IMR-90 (cell line): Measurements from ENCODE around the gene GPR39. TPM values are rescaled to one million over a fixed set of nuclear protein-coding genes. Genes with fewer than 3 reads are reported as not detected.
A peak's percentile ranks its signal among the peaks of the same experiment; 100 is the strongest.

ENCODE experiments used
- ATAC-seq: fragments of 200-7000 bp; cut with Tn5 transposase; 2 replicates; pipeline ENCODE4 v1.9.1; 2020; ENCODE audit warnings: low read depth, mild to moderate bottlenecking, moderate library complexity
- BruUV-seq: library from RNA; stranded (reverse); fragments of 400-500 nt; replicated peaks from 2 replicates; lab custom pipeline; 2021; lab: Mats Ljungman, UMichigan
- CTCF ChIA-PET: fragments of 300-600 bp; formaldehyde crosslinking; extraction: SDS; loops from one replicate; lab custom pipeline; 2021; ENCODE audit warnings: antibody characterized with exemption; lab: Yijun Ruan, JAX
- POLR2A ChIA-PET: fragments of 300-600 bp; sonication (Branson Sonifier 250); formaldehyde crosslinking; loops from one replicate; lab custom pipeline; 2022; ENCODE audit warnings: antibody characterized with exemption; ENCODE audit not compliant: unreplicated experiment; lab: Charles Lee
- DNase-seq: peaks from one replicate; pipeline ENCODE4 v3.0.0; 2013
- H2AFZ ChIP-seq: replicated peaks from 2 replicates; pipeline ENCODE3; 2013; ENCODE audit warnings: low read length, mild to moderate bottlenecking; ENCODE audit not compliant: poor library complexity
- H2AK5ac ChIP-seq: 2 replicates; pipeline ENCODE4 v1.6.1; 2013; ENCODE audit warnings: low read depth, low read length, inconsistent platforms
- H2AK9ac ChIP-seq: replicated peaks from 2 replicates; pipeline ENCODE3; 2013; ENCODE audit warnings: mild to moderate bottlenecking, low read depth, low read length, moderate library complexity; ENCODE audit not compliant: poor library complexity
- H2BK120ac ChIP-seq: 2 replicates; pipeline ENCODE4 v1.6.1; 2013; ENCODE audit warnings: low read depth, low read length, inconsistent platforms
- H2BK15ac ChIP-seq: 3 replicates; pipeline ENCODE4 v1.6.1; 2013; ENCODE audit warnings: low read depth, low read length, inconsistent platforms
- H2BK20ac ChIP-seq: 2 replicates; pipeline ENCODE4 v1.6.1; 2013; ENCODE audit warnings: low read depth, mild to moderate bottlenecking, inconsistent platforms, low read length, moderate library complexity
- H2BK5ac ChIP-seq: 2 replicates; pipeline ENCODE4 v1.6.1; 2013; ENCODE audit warnings: mild to moderate bottlenecking, low read depth, low read length, inconsistent platforms; ENCODE audit not compliant: poor library complexity, severe bottlenecking
- H3K14ac ChIP-seq: replicated peaks from 2 replicates; pipeline ENCODE4 v1.6.1; 2013; ENCODE audit warnings: low read depth, low read length, inconsistent platforms
- H3K18ac ChIP-seq: 2 replicates; pipeline ENCODE4 v1.6.1; 2013; ENCODE audit warnings: low read depth, low read length, control low read depth
- H3K23ac ChIP-seq: 2 replicates; pipeline ENCODE4 v1.6.1; 2013; ENCODE audit warnings: low read depth, low read length, inconsistent platforms
- H3K27ac ChIP-seq: 2 replicates; pipeline ENCODE4 v1.5.1; 2013; ENCODE audit warnings: mild to moderate bottlenecking, control low read depth, low read length; ENCODE audit not compliant: insufficient read depth
- H3K27me3 ChIP-seq: 2 replicates; pipeline ENCODE4 v1.6.1; 2013; ENCODE audit warnings: low read length; ENCODE audit not compliant: control insufficient read depth, insufficient read depth
- H3K36me3 ChIP-seq: 2 replicates; pipeline ENCODE4 v1.6.1; 2013; ENCODE audit warnings: low read length, mixed read lengths; ENCODE audit not compliant: control insufficient read depth, insufficient read depth
- H3K4ac ChIP-seq: 2 replicates; pipeline ENCODE4 v1.6.1; 2013; ENCODE audit warnings: low read depth, low read length, inconsistent platforms
- H3K4me1 ChIP-seq: 2 replicates; pipeline ENCODE4 v1.6.1; 2013; ENCODE audit warnings: low read length, mixed read lengths; ENCODE audit not compliant: control insufficient read depth, insufficient read depth
- H3K4me2 ChIP-seq: 2 replicates; pipeline ENCODE4 v1.6.1; 2013; ENCODE audit warnings: low read depth, mild to moderate bottlenecking, control low read depth, low read length, moderate library complexity
- H3K4me3 ChIP-seq: 2 replicates; pipeline ENCODE4 v1.5.1; 2013; ENCODE audit warnings: low read depth, mild to moderate bottlenecking, control low read depth, low read length, moderate library complexity; ENCODE audit not compliant: insufficient read depth
- H3K56ac ChIP-seq: 2 replicates; pipeline ENCODE4 v1.6.1; 2013; ENCODE audit warnings: low read length, inconsistent platforms; ENCODE audit not compliant: insufficient read depth; ENCODE audit errors: extremely low read depth
- H3K79me1 ChIP-seq, 2 experiments: 2 replicates each; pipeline ENCODE4 v1.6.1; 2013; ENCODE audit warnings: low read length in 2 of 2, inconsistent platforms in 1 of 2, low read depth in 1 of 2
- H3K9ac ChIP-seq: 2 replicates; pipeline ENCODE4 v1.6.1; 2013; ENCODE audit warnings: low read depth, low read length, control low read depth
- H3K9me1 ChIP-seq: 2 replicates; pipeline ENCODE4 v1.6.1; 2013; ENCODE audit warnings: low read length, inconsistent platforms; ENCODE audit not compliant: insufficient read depth
- H3K9me3 ChIP-seq: 2 replicates; pipeline ENCODE4 v1.6.1; 2013; ENCODE audit warnings: low read length; ENCODE audit not compliant: control insufficient read depth, insufficient read depth
- H4K20me1 ChIP-seq: 2 replicates; pipeline ENCODE4 v1.6.1; 2013; ENCODE audit warnings: low read length, inconsistent platforms; ENCODE audit not compliant: insufficient read depth
- H4K5ac ChIP-seq: 2 replicates; pipeline ENCODE4 v1.6.1; 2013; ENCODE audit warnings: mild to moderate bottlenecking, low read depth, low read length, control low read depth
- H4K8ac ChIP-seq, 2 experiments: 2 replicates each; pipeline ENCODE4 v1.6.1; 2013; ENCODE audit warnings: low read depth in 2 of 2, low read length in 2 of 2, control low read depth in 1 of 2, inconsistent platforms in 1 of 2
- H4K91ac ChIP-seq: 2 replicates; pipeline ENCODE4 v1.6.1; 2013; ENCODE audit warnings: low read depth, low read length, inconsistent platforms; ENCODE audit not compliant: insufficient read depth
- BHLHE40 ChIP-seq: fragments of 150-350 bp; IDR thresholded peaks from 2 replicates; pipeline ENCODE4 v1.6.1; 2016; ENCODE audit warnings: mild to moderate bottlenecking, low read depth, low read length
- NFE2L2 ChIP-seq: fragments of 150-350 bp; IDR thresholded peaks from 2 replicates; pipeline ENCODE4 v1.6.1; 2016; ENCODE audit warnings: low read depth, mild to moderate bottlenecking, low read length
- RCOR1 ChIP-seq: IDR thresholded peaks from 2 replicates; pipeline ENCODE4 v1.6.1; 2012; ENCODE audit warnings: mild to moderate bottlenecking, low read length, improper control_type of control experiment; ENCODE audit not compliant: insufficient replicate concordance
- SMC3 ChIP-seq: fragments of 150-350 bp; IDR thresholded peaks from 2 replicates; pipeline ENCODE4 v1.6.1; 2016; ENCODE audit warnings: low read depth, mild to moderate bottlenecking, antibody characterized with exemption, low read length, moderate library complexity
- WGBS, 2 experiments: methylation state at CpG; one replicate each; pipeline versions ENCODE4 v1.1.5 to v1.1.7; 2013; ENCODE audit warnings: missing lambda C conversion rate in 2 of 2; ENCODE audit not compliant: insufficient read length in 1 of 2; ENCODE audit errors: extremely low coverage in 2 of 2; 5-methylcytosine and 5-hydroxymethylcytosine counted together
- dilution Hi-C: fragments of 300-500 bp; cut with HindIII; formaldehyde crosslinking; loops from one replicate; pipeline ENCODE4 v1.14.3; 2018; ENCODE audit warnings: low sequenced_read_pairs; ENCODE audit not compliant: unreplicated experiment
- in situ Hi-C: fragments of 300-500 bp; cut with MboI; formaldehyde crosslinking; loops from 3 replicates; pipeline ENCODE4 v1.14.3; 2019; ENCODE audit warnings: low sequenced_read_pairs, inconsistent platforms, mixed read lengths
- intact Hi-C: fragments of 100-400 bp; cut with micrococcal nuclease; formaldehyde crosslinking; loops from 2 replicates; pipeline ENCODE4 v1.10.0; 2022
- polyA plus RNA-seq, 3 experiments: library from polyadenylated mRNA; depleted of rRNA; stranded (reverse); fragments of >200 nt; gene quantifications; 2 replicates each; pipeline ENCODE4 v1.2.3, GENCODE V29; 2012; ENCODE audit warnings: low replicate concordance in 1 of 3
- total RNA-seq: library from RNA; depleted of rRNA; stranded (reverse); fragments of >200 nt; gene quantifications from 2 replicates; pipeline ENCODE4 v1.2.3, GENCODE V29; 2012

GPR39 gene
- total and polyA plus RNA-seq, 2 of the 4 experiments (the other 2 are of a cell fraction) = 4.4 to 9.0 TPM

- H2BK120ac ChIP-seq = peak overlapping the region; percentile 92
- peak overlapping the region; percentile 38; the same call in 1 of the 2 replicates for H4K5ac ChIP-seq
- peak overlapping the region; percentile 78 for H3K23ac ChIP-seq
- H3K27me3 ChIP-seq = no peaks in the 10 kb centered on the region
- H3K4me3 ChIP-seq = no peak overlapping the region
- ATAC-seq = peak; percentile 5; the same call in 1 of the 2 replicates
- peak overlapping the region; percentile 92 for H4K91ac ChIP-seq
- H3K9me3 ChIP-seq = no peaks in the 10 kb centered on the region
- H3K9ac ChIP-seq = no peak overlapping the region
- no peak for DNase-seq
- H3K18ac ChIP-seq = peak overlapping the region; percentile 51; the same call in 1 of the 2 replicates
- peak overlapping the region; percentile 74 to 84; a peak in 3 of 4 replicates for H4K8ac ChIP-seq
- H2BK20ac ChIP-seq = peak overlapping the region; percentile 87
- ChIA-PET CTCF (interaction anchor here (0.6 to 1.5 kb wide), 3 partner anchors 11 to 89 kb away, joined by 3 to 4 read pairs (median 4); no protein-coding TSS in a partner anchor), POLR2A (interaction anchor here (0.6 kb wide), 3 partner anchors 11 to 341 kb away, joined by 4 to 12 read pairs (median 9); no protein-coding TSS in a partner anchor)
- 71% methylated on average over 2 of the region's 5 CpGs; no CpG with 5 or more reads in 1 of the 2 experiments for whole genome bisulfite sequencing, 2 experiments
- H3K9me1 ChIP-seq = peaks cover 14% of the 10 kb centered on the region
- no peak for TF ChIP-seq BHLHE40
- no peak for TF ChIP-seq NFE2L2
- peak; percentile 12 for TF ChIP-seq RCOR1
- no peak for TF ChIP-seq SMC3
- intact Hi-C loops (loop anchor here (10.0 kb wide), 1 partner anchor 737 kb away; no protein-coding TSS in a partner anchor), in situ Hi-C loops (no loop called here), dilution Hi-C loops (no loop called here)
- H3K4me2 ChIP-seq = no peak overlapping the region
- H3K56ac ChIP-seq = peak overlapping the region; percentile 58
- peaks cover 11% of the 10 kb centered on the region; the same call in 1 of the 2 replicates for H3K4me1 ChIP-seq
- H2BK15ac ChIP-seq = peak overlapping the region; percentile 88; the same call in 2 of the 3 replicates
- H3K36me3 ChIP-seq = no peaks in the 10 kb centered on the region
- peaks cover 4 to 9% of the 10 kb centered on the region in 2 experiments; a peak in 1 of 4 replicates for H3K79me1 ChIP-seq
- H3K4ac ChIP-seq = peak overlapping the region; percentile 96
- peak overlapping the region; percentile 92 for H2AK5ac ChIP-seq
- H3K14ac ChIP-seq = peak overlapping the region; percentile 85
- H2BK5ac ChIP-seq = peak overlapping the region; percentile 92
- peak overlapping the region; percentile 73 for H3K27ac ChIP-seq
- H4K20me1 ChIP-seq = no peaks in the 10 kb centered on the region
- no peak overlapping the region for H2AK9ac ChIP-seq
- peak overlapping the region; percentile 27 for H2AFZ ChIP-seq
- BruUV-seq = no TSS peak
Observed at GRCh38 chr2:132437852-132438669, 21.5 kb downstream of the GPR39 start.
